ENCODE measurements around the gene CHRND.

The CHRND gene

GRCh38 chr2:232573042-232573441, 47.1 kb downstream of the CHRND start:
- Histone ChIP-seq H3K4me1 (ENCODE audit: insufficient read depth, low read length) (no peaks in the 10 kb centered on the region), H3K9me3 (ENCODE audit: insufficient read depth, low read depth, low read length) (no peaks in the 10 kb centered on the region), H3K9ac (ENCODE audit: low read depth, low read length) (no peak overlapping the region), H3K27ac (ENCODE audit: low read depth, low read length) (no peak overlapping the region), H3K4me3 (ENCODE audit: low read length) (no peak overlapping the region), H3K36me3 (ENCODE audit: insufficient read depth, low read length) (peaks cover 79% of the 10 kb centered on the region), H3K27me3 (ENCODE audit: insufficient read depth, low read length) (no peaks in the 10 kb centered on the region)

- Histone ChIP-seq H3K36me3 (ENCODE audit: insufficient read depth, low read length) (peaks cover 76% of the 10 kb centered on the region), H3K4me3 (ENCODE audit: low read length) (no peak overlapping the region), H3K9ac (ENCODE audit: low read depth, low read length) (no peak overlapping the region), H3K27me3 (ENCODE audit: insufficient read depth, low read length) (no peaks in the 10 kb centered on the region), H3K4me1 (ENCODE audit: insufficient read depth, low read length) (no peaks in the 10 kb centered on the region), H3K27ac (ENCODE audit: low read depth, low read length) (no peak overlapping the region), H3K9me3 (ENCODE audit: insufficient read depth, low read depth, low read length) (no peaks in the 10 kb centered on the region)
- WGBS: 93% methylated on average over 8 of the region's 8 CpGs
These were observed 47.9 kb downstream of the CHRND start for GRCh38 chr2:232573771-232574435.

- H3K27ac ChIP-seq (ENCODE audit: low read depth, low read length): no peak overlapping the region
- no peaks in the 10 kb centered on the region for H3K27me3 ChIP-seq (ENCODE audit: insufficient read depth, low read length)
- H3K9ac ChIP-seq (ENCODE audit: low read depth, low read length): no peak overlapping the region
- peaks cover 71% of the 10 kb centered on the region for H3K36me3 ChIP-seq (ENCODE audit: insufficient read depth, low read length)
- WGBS: 96% methylated on average over 5 of the region's 5 CpGs
- H3K4me3 ChIP-seq (ENCODE audit: low read length): no peak overlapping the region
- no peaks in the 10 kb centered on the region for H3K9me3 ChIP-seq (ENCODE audit: insufficient read depth, low read depth, low read length)
- H3K4me1 ChIP-seq (ENCODE audit: insufficient read depth, low read length): no peaks in the 10 kb centered on the region
These were observed 48.9 kb downstream of the CHRND start for GRCh38 chr2:232574674-232575403.

- peaks cover 65% of the 10 kb centered on the region for H3K36me3 ChIP-seq (ENCODE audit: insufficient read depth, low read length)
- H3K4me3 ChIP-seq (ENCODE audit: low read length): no peak overlapping the region
- no peaks in the 10 kb centered on the region for H3K9me3 ChIP-seq (ENCODE audit: insufficient read depth, low read depth, low read length)
- no peaks in the 10 kb centered on the region for H3K4me1 ChIP-seq (ENCODE audit: insufficient read depth, low read length)
- WGBS: 100% methylated on average over 1 of the region's 1 CpG
- no peaks in the 10 kb centered on the region for H3K27me3 ChIP-seq (ENCODE audit: insufficient read depth, low read length)
- H3K27ac ChIP-seq (ENCODE audit: low read depth, low read length): no peak overlapping the region
- no peak overlapping the region for H3K9ac ChIP-seq (ENCODE audit: low read depth, low read length)
These were observed 49.4 kb downstream of the CHRND start for GRCh38 chr2:232575404-232575746.

- Histone ChIP-seq H3K36me3 (ENCODE audit: insufficient read depth, low read length) (peaks cover 71% of the 10 kb centered on the region), H3K27me3 (ENCODE audit: insufficient read depth, low read length) (no peaks in the 10 kb centered on the region), H3K9me3 (ENCODE audit: insufficient read depth, low read depth, low read length) (no peaks in the 10 kb centered on the region), H3K4me3 (ENCODE audit: low read length) (no peak overlapping the region), H3K4me1 (ENCODE audit: insufficient read depth, low read length) (no peaks in the 10 kb centered on the region), H3K27ac (ENCODE audit: low read depth, low read length) (no peak overlapping the region), H3K9ac (ENCODE audit: low read depth, low read length) (no peak overlapping the region)
- WGBS: 86% methylated on average over 2 of the region's 2 CpGs
These were observed 51.0 kb downstream of the CHRND start for GRCh38 chr2:232576995-232577394.

- no peaks in the 10 kb centered on the region for H3K27me3 ChIP-seq (ENCODE audit: insufficient read depth, low read length)
- H3K27ac ChIP-seq (ENCODE audit: low read depth, low read length): no peak overlapping the region
- WGBS: 90% methylated on average over 2 of the region's 2 CpGs
These were observed 51.9 kb downstream of the CHRND start for GRCh38 chr2:232577841-232578240.

GRCh38 chr2:232578626-232579025, 52.7 kb downstream of the CHRND start:
- H3K9ac ChIP-seq (ENCODE audit: low read depth, low read length): no peak overlapping the region
- H3K4me3 ChIP-seq (ENCODE audit: low read length): no peak overlapping the region
- H3K36me3 ChIP-seq (ENCODE audit: insufficient read depth, low read length): peaks cover 65% of the 10 kb centered on the region
- H3K9me3 ChIP-seq (ENCODE audit: insufficient read depth, low read depth, low read length): no peaks in the 10 kb centered on the region
- H3K4me1 ChIP-seq (ENCODE audit: insufficient read depth, low read length): no peaks in the 10 kb centered on the region
- no peaks in the 10 kb centered on the region for H3K27me3 ChIP-seq (ENCODE audit: insufficient read depth, low read length)
- WGBS: 92% methylated on average over 2 of the region's 2 CpGs
- H3K27ac ChIP-seq (ENCODE audit: low read depth, low read length): no peak overlapping the region

More at GRCh38 chr2:232577841-232578240, 51.9 kb downstream of the CHRND start:
- H3K9ac ChIP-seq (ENCODE audit: low read depth, low read length): no peak overlapping the region
- no peaks in the 10 kb centered on the region for H3K4me1 ChIP-seq (ENCODE audit: insufficient read depth, low read length)
- no peaks in the 10 kb centered on the region for H3K9me3 ChIP-seq (ENCODE audit: insufficient read depth, low read depth, low read length)
- peaks cover 69% of the 10 kb centered on the region for H3K36me3 ChIP-seq (ENCODE audit: insufficient read depth, low read length)
- no peak overlapping the region for H3K4me3 ChIP-seq (ENCODE audit: low read length)

- no peaks in the 10 kb centered on the region for H3K9me3 ChIP-seq (ENCODE audit: insufficient read depth, low read depth, low read length)
- H3K9ac ChIP-seq (ENCODE audit: low read depth, low read length): no peak overlapping the region
- peaks cover 53% of the 10 kb centered on the region for H3K36me3 ChIP-seq (ENCODE audit: insufficient read depth, low read length)
- WGBS: 97% methylated on average over 6 of the region's 6 CpGs
- no peaks in the 10 kb centered on the region for H3K4me1 ChIP-seq (ENCODE audit: insufficient read depth, low read length)
- H3K27me3 ChIP-seq (ENCODE audit: insufficient read depth, low read length): no peaks in the 10 kb centered on the region
- no peak overlapping the region for H3K4me3 ChIP-seq (ENCODE audit: low read length)
- no peak overlapping the region for H3K27ac ChIP-seq (ENCODE audit: low read depth, low read length)
These were observed 54.7 kb downstream of the CHRND start for GRCh38 chr2:232580648-232580981.

- no peaks in the 10 kb centered on the region for H3K9me3 ChIP-seq (ENCODE audit: insufficient read depth, low read depth, low read length)
- no peak overlapping the region for H3K4me3 ChIP-seq (ENCODE audit: low read length)
- H3K27me3 ChIP-seq (ENCODE audit: insufficient read depth, low read length): no peaks in the 10 kb centered on the region
- no peaks in the 10 kb centered on the region; the same call in 1 of the 2 replicates for H3K4me1 ChIP-seq (ENCODE audit: insufficient read depth, low read length)
- no peak overlapping the region for H3K9ac ChIP-seq (ENCODE audit: low read depth, low read length)
- H3K36me3 ChIP-seq (ENCODE audit: insufficient read depth, low read length): peaks cover 47% of the 10 kb centered on the region
- H3K27ac ChIP-seq (ENCODE audit: low read depth, low read length): no peak overlapping the region
These were observed 55.8 kb downstream of the CHRND start for GRCh38 chr2:232581725-232582124.

- Histone ChIP-seq H3K4me1 (ENCODE audit: insufficient read depth, low read length) (no peaks in the 10 kb centered on the region; the same call in 1 of the 2 replicates), H3K9ac (ENCODE audit: low read depth, low read length) (no peak overlapping the region), H3K36me3 (ENCODE audit: insufficient read depth, low read length) (peaks cover 33% of the 10 kb centered on the region), H3K27me3 (ENCODE audit: insufficient read depth, low read length) (no peaks in the 10 kb centered on the region), H3K4me3 (ENCODE audit: low read length) (no peak overlapping the region), H3K9me3 (ENCODE audit: insufficient read depth, low read depth, low read length) (no peaks in the 10 kb centered on the region), H3K27ac (ENCODE audit: low read depth, low read length) (no peak overlapping the region)
- 93% methylated on average over 6 of the region's 6 CpGs for WGBS
These were observed 58.3 kb downstream of the CHRND start for GRCh38 chr2:232584238-232584637.
